Measurements from ENCODE around the gene LTA4H.
A peak's percentile ranks its signal among the peaks of the same experiment; 100 is the strongest.

DNA sequence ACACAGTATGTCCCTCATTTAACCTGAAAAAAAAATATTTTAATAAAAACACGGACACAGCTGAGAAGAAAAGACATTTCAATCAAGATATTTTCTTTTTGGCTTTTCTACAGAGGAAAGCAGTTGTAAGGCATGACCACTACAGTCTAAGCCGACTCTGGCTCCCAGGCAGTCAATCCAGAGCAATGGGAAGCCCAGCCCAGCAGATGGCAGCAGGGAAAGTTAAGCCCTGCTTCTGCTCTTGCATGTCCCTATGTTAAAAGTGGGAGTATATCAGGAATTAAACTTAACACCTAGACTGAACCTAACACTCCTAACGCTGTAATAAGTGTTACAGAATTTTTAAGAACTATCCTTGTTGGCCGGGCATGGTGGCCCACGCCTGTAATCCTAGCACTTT is 19.7 kb downstream of the LTA4H start:
- TF ChIP-seq, protein P1, sequence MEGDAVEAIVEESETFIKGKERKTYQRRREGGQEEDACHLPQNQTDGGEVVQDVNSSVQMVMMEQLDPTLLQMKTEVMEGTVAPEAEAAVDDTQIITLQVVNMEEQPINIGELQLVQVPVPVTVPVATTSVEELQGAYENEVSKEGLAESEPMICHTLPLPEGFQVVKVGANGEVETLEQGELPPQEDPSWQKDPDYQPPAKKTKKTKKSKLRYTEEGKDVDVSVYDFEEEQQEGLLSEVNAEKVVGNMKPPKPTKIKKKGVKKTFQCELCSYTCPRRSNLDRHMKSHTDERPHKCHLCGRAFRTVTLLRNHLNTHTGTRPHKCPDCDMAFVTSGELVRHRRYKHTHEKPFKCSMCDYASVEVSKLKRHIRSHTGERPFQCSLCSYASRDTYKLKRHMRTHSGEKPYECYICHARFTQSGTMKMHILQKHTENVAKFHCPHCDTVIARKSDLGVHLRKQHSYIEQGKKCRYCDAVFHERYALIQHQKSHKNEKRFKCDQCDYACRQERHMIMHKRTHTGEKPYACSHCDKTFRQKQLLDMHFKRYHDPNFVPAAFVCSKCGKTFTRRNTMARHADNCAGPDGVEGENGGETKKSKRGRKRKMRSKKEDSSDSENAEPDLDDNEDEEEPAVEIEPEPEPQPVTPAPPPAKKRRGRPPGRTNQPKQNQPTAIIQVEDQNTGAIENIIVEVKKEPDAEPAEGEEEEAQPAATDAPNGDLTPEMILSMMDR (IDR thresholded peaks at IDR 0.05) = peak; percentile 30 to 50 (median 44)
- TF ChIP-seq POLR2A (IDR thresholded peaks at IDR 0.05) = no peak
